Urinary bladder (tissue), 4 donors: ENCODE data around the gene WDTC1. TPM values are rescaled to one million over a fixed set of nuclear protein-coding genes. Genes with fewer than 3 reads are reported as not detected.

Source experiments
- DNase-seq: peaks from one replicate; pipeline ENCODE4 v3.0.0-alpha.2; 2015; ENCODE audit errors: extremely low spot score
- H3K27ac ChIP-seq: one replicate; pipeline ENCODE4 v1.5.1; 2013; ENCODE audit warnings: low read depth, mild to moderate bottlenecking, moderate library complexity
- H3K36me3 ChIP-seq: one replicate; pipeline ENCODE4 v1.6.1; 2013; ENCODE audit warnings: mild to moderate bottlenecking, moderate library complexity; ENCODE audit not compliant: insufficient read depth
- H3K4me1 ChIP-seq: one replicate; pipeline ENCODE4 v1.6.1; 2013; ENCODE audit warnings: mild to moderate bottlenecking, moderate library complexity; ENCODE audit not compliant: insufficient read depth
- H3K4me3 ChIP-seq: one replicate; pipeline ENCODE4 v1.5.1; 2013; ENCODE audit warnings: low read depth, low read length
- WGBS: extraction: QIAGEN DNeasy Blood & Tissue Kit; methylation state at CpG from one replicate; pipeline ENCODE4 v1.1.7; 2013; 5-methylcytosine and 5-hydroxymethylcytosine counted together
- polyA plus RNA-seq: library from polyadenylated mRNA; stranded (reverse); fragments of 200-250 nt; gene quantifications from one replicate; pipeline ENCODE4 v1.2.3, GENCODE V29; 2013
- total RNA-seq: library from RNA; depleted of rRNA; stranded (reverse); fragments of >200 nt; gene quantifications from one replicate; pipeline ENCODE4 v1.2.3, GENCODE V29; 2014
- donor health status: healthy with polysubstance abuse.
- donor health status: healthy.

WDTC1 gene
- total and polyA plus RNA-seq, 2 donors: 16.5 to 39.8 TPM

GRCh38 chr1:27339213-27339612, 104.8 kb downstream of the WDTC1 start:
- Histone ChIP-seq H3K4me3 (no peak overlapping the region), H3K36me3 (no peaks in the 10 kb centered on the region), H3K4me1 (no peaks in the 10 kb centered on the region), H3K27ac (no peak overlapping the region)
- DNase-seq: no peak
- WGBS: 69% methylated on average over 5 of the region's 5 CpGs

DNA sequence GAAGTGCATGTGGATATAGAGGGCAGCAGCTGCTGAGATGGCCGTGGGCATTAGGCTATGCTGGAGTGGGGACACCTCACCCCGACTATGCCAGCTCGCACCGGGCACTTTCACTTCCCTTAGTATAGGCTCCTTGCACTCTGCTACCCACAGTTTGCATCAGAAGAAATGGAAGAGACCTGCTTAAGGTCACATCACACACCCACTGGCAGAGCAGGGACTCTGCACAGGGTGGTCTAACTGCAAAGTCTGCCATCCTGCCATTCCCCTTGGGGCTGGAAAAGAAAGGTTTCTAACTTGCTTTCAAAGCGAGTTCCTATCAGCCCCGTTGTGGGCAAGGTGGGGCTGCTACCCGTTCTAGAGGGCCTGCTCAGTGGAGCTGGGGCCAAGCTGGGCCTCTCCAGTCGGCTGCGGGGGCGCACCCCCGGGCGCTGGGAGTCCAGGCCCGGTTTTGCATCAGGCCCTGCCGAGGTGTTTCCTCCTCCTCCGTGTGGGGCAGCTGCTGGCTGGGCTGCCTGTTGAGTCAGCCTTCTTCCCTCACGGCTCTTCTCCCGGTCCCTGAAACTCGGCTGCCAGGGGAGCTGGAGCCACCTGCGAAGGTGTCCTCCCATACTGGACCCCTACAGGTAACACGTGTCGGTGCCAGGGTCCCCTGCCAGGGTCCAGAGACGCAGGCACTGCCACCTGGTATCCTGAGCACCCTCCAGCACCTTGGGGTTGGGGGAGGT, 107.3 kb downstream of the WDTC1 start, which contains the start of gene SYTL1:
TSS of gene SYTL1 (plus strand) at position 498 of the 728 bp plus-strand sequence. CDS start 3,313 bp downstream, outside the sequence.
- DNase-seq: no peak
- Histone ChIP-seq H3K4me1 (no peaks in the 10 kb centered on the region), H3K36me3 (no peaks in the 10 kb centered on the region), H3K4me3 (peak within 1 kb of the TSS; percentile 27), H3K27ac (peak within 1 kb of the TSS; percentile 71)
- 31% methylated on average over 22 of the region's 22 CpGs for WGBS

- 76% methylated on average over 8 of the region's 8 CpGs for WGBS
These were observed 108.0 kb downstream of the WDTC1 start for GRCh38 chr1:27342391-27342777.

DNA sequence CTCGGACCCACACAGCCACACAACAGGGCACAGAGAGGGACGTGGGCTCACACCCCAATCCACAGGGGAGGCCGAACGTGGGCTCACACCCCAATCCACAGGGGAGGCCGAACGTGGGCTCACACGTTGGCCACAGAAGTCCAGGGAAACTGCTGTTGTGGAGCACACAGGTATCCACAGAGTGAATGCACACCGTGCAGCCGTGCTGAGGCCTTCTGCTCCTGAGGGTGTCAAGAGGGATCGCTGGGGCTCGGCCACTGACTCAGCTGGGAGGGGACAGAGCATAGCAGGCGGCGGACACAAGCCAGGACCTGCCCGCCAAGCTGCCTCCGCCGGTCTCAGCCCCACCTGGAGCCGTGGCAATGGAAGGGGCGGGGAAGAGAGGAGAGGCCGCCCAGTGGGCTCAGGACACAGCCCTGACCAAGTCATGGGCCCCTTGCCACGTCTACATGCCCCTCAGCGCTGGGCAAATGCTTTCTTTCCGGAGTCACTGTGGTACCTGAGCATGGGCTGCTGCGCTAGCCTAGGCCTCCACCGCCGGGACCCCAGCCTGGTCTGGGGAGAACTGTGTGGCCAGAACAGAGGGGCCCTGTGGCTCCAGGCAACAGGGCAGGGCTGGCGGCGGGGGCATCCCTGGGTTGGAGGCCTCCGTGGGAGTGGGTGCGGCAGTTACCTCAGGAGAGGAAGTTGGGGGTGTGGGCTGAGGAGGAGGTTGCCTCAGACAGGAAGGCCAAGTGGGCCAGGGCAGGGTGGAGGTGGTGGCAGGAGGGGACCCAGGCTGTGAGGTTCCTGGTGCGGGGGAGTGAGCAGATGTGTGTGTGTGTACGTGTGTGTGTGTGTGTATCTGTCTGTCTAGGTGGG, 108.6 kb downstream of the WDTC1 start:
- 52% methylated on average over 31 of the region's 31 CpGs for WGBS
- H3K27ac ChIP-seq: peak overlapping the region; percentile 77
- no peaks in the 10 kb centered on the region for H3K4me1 ChIP-seq
- peak; percentile 40 for DNase-seq
- peak overlapping the region; percentile 27 for H3K4me3 ChIP-seq
- H3K36me3 ChIP-seq: no peaks in the 10 kb centered on the region

More at GRCh38 chr1:27342391-27342777, 108.0 kb downstream of the WDTC1 start:
- Histone ChIP-seq H3K36me3 (no peaks in the 10 kb centered on the region), H3K4me3 (peak overlapping the region; percentile 27), H3K27ac (peak overlapping the region; percentile 71), H3K4me1 (no peaks in the 10 kb centered on the region)
- no peak for DNase-seq

DNA sequence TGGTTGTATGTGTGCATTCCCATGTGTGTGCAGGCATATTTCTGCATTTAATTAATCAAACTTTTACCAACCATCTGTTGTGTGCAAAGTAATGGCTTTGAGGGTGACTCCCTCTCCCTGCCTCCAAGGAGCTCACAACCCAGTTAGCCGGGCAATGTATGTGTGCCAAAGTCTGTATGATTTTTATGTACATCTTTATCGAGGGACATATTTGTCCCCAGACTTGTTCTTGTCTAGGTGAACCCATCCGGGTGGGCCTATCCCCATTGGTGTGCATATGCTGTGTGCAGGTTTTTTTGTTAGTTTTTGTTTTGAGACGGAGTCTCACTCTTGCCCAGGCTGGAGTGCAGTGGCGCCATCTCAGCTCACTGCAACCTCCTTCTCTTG, 109.2 kb downstream of the WDTC1 start:
- DNase-seq: no peak
- Histone ChIP-seq H3K36me3 (no peaks in the 10 kb centered on the region), H3K27ac (peak overlapping the region; percentile 77), H3K4me3 (no peak overlapping the region), H3K4me1 (no peaks in the 10 kb centered on the region)
- WGBS: 66% methylated on average over 5 of the region's 5 CpGs

DNA sequence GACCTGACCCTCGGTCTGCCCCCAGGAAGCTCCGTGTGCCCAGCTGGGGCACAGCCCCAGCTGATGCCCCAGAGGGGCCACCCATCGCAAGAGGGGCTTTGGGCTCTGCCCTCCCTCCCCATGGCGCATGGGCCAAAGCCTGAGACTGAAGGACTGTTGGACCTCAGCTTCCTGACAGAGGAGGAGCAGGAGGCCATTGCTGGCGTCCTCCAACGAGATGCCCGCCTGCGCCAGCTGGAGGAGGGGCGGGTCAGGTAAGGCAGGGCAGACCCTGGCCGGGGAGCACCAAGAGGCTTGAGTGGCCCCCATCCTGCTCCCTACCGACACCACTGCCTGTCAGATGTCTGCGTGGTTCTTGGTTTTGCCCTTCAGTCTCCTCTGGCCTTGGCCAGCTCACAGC, 110.8 kb downstream of the WDTC1 start:
- H3K4me3 ChIP-seq: no peak overlapping the region
- 93% methylated on average over 12 of the region's 12 CpGs for WGBS
- H3K4me1 ChIP-seq: no peaks in the 10 kb centered on the region
- no peak overlapping the region for H3K27ac ChIP-seq
- no peak for DNase-seq
- H3K36me3 ChIP-seq: no peaks in the 10 kb centered on the region

DNA sequence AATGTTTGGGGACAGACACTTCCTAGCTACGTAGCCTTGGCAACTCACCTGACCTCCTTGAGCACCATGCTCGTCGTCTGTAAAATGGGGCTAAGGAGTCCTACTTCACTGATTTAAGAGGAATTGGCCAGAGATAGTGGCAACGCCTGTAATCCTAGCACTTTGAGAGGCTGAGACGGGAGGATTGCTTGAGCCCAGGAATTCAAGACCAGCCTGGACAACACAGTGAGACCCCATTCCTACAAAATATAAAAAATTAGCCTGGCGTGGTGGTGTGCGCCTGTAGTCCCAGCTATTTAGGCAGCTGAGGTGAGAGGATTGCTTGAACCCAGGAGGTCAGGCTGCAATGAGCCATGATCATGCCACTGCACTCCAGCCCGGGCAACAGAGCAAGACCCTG, 111.9 kb downstream of the WDTC1 start:
- H3K4me3 ChIP-seq: no peak overlapping the region
- H3K27ac ChIP-seq: no peak overlapping the region
- DNase-seq: no peak
- 91% methylated on average over 8 of the region's 8 CpGs for WGBS
- no peaks in the 10 kb centered on the region for H3K36me3 ChIP-seq
- H3K4me1 ChIP-seq: no peaks in the 10 kb centered on the region

- WGBS: 83% methylated on average over 14 of the region's 14 CpGs
- no peak for DNase-seq
These were observed 112.7 kb downstream of the WDTC1 start for GRCh38 chr1:27346991-27347624.

GRCh38 chr1:27348861-27349783, 114.7 kb downstream of the WDTC1 start:
- Histone ChIP-seq H3K4me3 (peak overlapping the region; percentile 45), H3K36me3 (no peaks in the 10 kb centered on the region), H3K27ac (peak overlapping the region; percentile 71), H3K4me1 (no peaks in the 10 kb centered on the region)
- peak; percentile 56 for DNase-seq
- 22% methylated on average over 51 of the region's 51 CpGs for WGBS

More at GRCh38 chr1:27346991-27347624, 112.7 kb downstream of the WDTC1 start:
- Histone ChIP-seq H3K27ac (no peak overlapping the region), H3K4me3 (no peak overlapping the region), H3K36me3 (no peaks in the 10 kb centered on the region), H3K4me1 (no peaks in the 10 kb centered on the region)

DNA sequence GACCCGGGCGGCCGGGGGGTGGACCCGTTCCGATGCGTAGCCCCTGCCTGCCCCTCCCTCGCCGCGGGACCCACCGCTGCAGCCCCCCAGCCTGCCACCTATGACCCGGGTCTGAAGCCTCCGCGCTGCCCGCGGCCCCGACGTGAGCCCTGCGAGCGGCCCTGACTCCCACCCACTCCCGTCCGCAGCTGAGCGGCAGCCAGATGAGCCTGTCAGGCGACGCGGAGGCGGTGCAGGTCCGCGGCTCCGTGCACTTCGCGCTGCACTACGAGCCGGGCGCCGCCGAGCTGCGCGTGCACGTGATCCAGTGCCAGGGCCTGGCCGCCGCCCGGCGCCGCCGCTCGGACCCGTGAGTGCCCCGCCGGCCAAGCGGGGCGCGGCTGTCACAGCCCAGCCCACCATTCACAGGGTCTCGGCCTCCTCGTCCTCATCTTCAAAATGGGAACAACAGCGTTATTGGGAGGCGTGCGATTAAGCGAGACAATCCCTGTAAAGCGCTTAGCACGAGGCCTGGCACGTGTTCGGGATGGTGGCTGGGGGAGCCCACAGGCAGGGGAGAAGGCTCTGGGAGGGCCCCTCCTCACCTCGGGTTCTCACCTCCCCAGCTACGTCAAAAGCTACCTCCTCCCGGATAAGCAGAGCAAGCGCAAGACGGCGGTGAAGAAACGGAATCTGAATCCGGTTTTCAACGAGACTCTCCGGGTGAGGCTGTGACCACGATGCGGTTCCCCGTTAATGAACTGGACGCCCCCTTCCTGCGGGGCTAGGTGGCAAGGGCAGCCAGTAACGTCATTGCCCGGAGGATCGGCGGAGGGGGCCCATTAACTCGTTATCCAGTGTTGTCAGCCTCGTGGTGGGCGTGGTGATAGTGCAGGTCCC, 115.6 kb downstream of the WDTC1 start:
- H3K27ac ChIP-seq: peak overlapping the region; percentile 43
- no peak for DNase-seq
- H3K36me3 ChIP-seq: no peaks in the 10 kb centered on the region
- 17% methylated on average over 84 of the region's 84 CpGs for WGBS
- H3K4me3 ChIP-seq: peak overlapping the region; percentile 45
- no peaks in the 10 kb centered on the region for H3K4me1 ChIP-seq

DNA sequence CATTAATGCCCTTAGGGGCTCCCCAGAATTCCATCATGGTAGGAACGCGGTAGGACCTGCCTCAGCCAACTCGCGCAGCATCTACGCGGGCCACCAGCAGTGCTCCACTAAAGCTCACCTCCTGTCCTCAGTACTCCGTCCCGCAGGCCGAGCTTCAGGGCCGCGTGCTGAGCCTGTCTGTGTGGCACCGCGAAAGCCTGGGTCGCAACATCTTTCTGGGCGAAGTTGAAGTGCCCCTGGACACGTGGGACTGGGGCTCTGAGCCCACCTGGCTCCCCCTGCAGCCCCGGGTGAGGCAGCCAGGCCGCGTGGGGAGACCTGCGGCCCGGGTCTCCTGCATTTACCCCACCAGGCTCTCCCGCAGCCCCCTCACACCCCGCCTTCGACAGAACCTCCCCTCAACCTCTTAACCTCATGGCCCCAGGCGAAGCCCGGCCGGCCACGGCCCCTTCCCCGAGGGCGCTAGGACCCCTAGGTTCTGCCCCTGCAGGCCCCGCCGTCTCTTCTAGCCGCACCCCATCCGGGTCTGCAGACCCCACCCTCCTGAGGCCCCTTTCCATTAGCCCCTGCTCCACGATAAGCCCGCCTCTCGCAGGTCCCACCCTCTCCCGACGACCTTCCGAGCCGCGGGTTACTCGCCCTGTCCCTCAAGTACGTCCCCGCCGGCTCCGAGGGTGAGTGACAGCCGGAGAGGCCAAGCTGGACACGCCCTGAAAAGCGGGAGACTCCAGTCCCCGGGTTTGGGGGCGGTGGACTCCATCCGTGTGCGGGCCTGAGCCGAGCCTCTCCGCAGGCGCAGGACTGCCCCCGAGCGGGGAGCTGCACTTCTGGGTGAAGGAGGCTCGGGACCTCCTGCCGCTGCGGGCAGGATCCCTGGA, 116.5 kb downstream of the WDTC1 start:
- Histone ChIP-seq H3K27ac (no peak overlapping the region), H3K4me1 (no peaks in the 10 kb centered on the region), H3K4me3 (peak overlapping the region; percentile 4), H3K36me3 (no peaks in the 10 kb centered on the region)
- WGBS: 31% methylated on average over 62 of the region's 62 CpGs
- no peak for DNase-seq
